Hepatocyte (in vitro differentiated cells): ENCODE results near the gene TEX35. TPM values are rescaled to one million over a fixed set of nuclear protein-coding genes. Genes with fewer than 3 reads are reported as not detected.
A peak's percentile ranks its signal among the peaks of the same experiment; 100 is the strongest.

Experiments
- DNase-seq: peaks from one replicate; pipeline ENCODE4 v3.0.0-alpha.2; 2016; ENCODE audit warnings: low spot score
- H2AFZ ChIP-seq: fragments of 200-600 bp; sonication (generic); 2 replicates; pipeline ENCODE4 v1.6.0; 2016; ENCODE audit warnings: antibody characterized with exemption, mild to moderate bottlenecking
- H3K27ac ChIP-seq: fragments of 200-600 bp; sonication (generic); 2 replicates; pipeline ENCODE4 v1.5.1; 2016; ENCODE audit warnings: mild to moderate bottlenecking
- H3K27me3 ChIP-seq: fragments of 200-600 bp; sonication (generic); 2 replicates; pipeline ENCODE4 v1.6.1; 2016
- H3K36me3 ChIP-seq: fragments of 200-600 bp; sonication (generic); replicated peaks from 2 replicates; pipeline ENCODE4 v1.5.1; 2016; ENCODE audit warnings: low read depth; ENCODE audit not compliant: insufficient read depth
- H3K4me1 ChIP-seq: fragments of 200-600 bp; sonication (generic); 2 replicates; pipeline ENCODE4 v1.5.1; 2016; ENCODE audit warnings: mild to moderate bottlenecking, moderate library complexity; ENCODE audit not compliant: insufficient read depth
- H3K4me2 ChIP-seq: fragments of 200-600 bp; sonication (generic); 2 replicates; pipeline ENCODE4 v1.6.0; 2016
- H3K4me3 ChIP-seq: fragments of 200-600 bp; sonication (generic); 2 replicates; pipeline ENCODE4 v1.5.1; 2016; ENCODE audit warnings: mild to moderate bottlenecking
- H3K79me2 ChIP-seq: fragments of 200-600 bp; sonication (generic); 2 replicates; pipeline ENCODE4 v1.6.0; 2017; ENCODE audit warnings: mild to moderate bottlenecking
- H3K9me2 ChIP-seq: fragments of 200-600 bp; sonication (generic); replicated peaks from 2 replicates; pipeline ENCODE4 v1.6.0; 2017; ENCODE audit warnings: mild to moderate bottlenecking; ENCODE audit not compliant: insufficient read depth
- H3K9me3 ChIP-seq: fragments of 200-600 bp; sonication (generic); 2 replicates; pipeline ENCODE4 v1.5.1; 2016; ENCODE audit warnings: low read depth, mild to moderate bottlenecking
- H4K20me1 ChIP-seq: fragments of 200-600 bp; sonication (generic); 2 replicates; pipeline ENCODE4 v1.6.0; 2016; ENCODE audit warnings: mild to moderate bottlenecking; ENCODE audit not compliant: insufficient read depth, poor library complexity, severe bottlenecking
- EZH2 ChIP-seq: fragments of 200-600 bp; sonication (generic); IDR thresholded peaks from 2 replicates; pipeline ENCODE4 v1.6.1; 2016; ENCODE audit warnings: antibody characterized with exemption, mild to moderate bottlenecking, borderline replicate concordance
- EZH2phosphoT487 ChIP-seq: fragments of 200-600 bp; sonication (generic); IDR thresholded peaks from one replicate; pipeline ENCODE4 v1.6.1; 2018; ENCODE audit warnings: antibody characterized with exemption, mild to moderate bottlenecking, low read depth, moderate library complexity; ENCODE audit not compliant: unreplicated experiment, severe bottlenecking
- WGBS: methylation state at CpG from one replicate; pipeline ENCODE4 v1.1.6; 2016; ENCODE audit warnings: low lambda C conversion rate; ENCODE audit errors: missing lambda C conversion rate; 5-methylcytosine and 5-hydroxymethylcytosine counted together
- polyA plus RNA-seq: library from polyadenylated mRNA; unstranded; fragments of >200 nt; fragmentation: Nextera tagmentation; extraction: Ambion mirVana; gene quantifications from 2 replicates; pipeline ENCODE4 v1.2.1, GENCODE V29; 2016
- total RNA-seq: library from RNA; depleted of rRNA; stranded (reverse); fragments of >200 nt; gene quantifications from 2 replicates; pipeline ENCODE4 v1.2.3, GENCODE V29; 2014
- TF ChIP-seq, protein P1 (sequence below): fragments of 200-600 bp; sonication (generic); IDR thresholded peaks from 2 replicates; pipeline ENCODE4 v1.5.1; 2016; ENCODE audit warnings: antibody characterized with exemption, mild to moderate bottlenecking; ENCODE audit not compliant: poor library complexity

Gene TEX35
- total and polyA plus RNA-seq, 2 experiments from 2014 or later: not detected

DNA sequence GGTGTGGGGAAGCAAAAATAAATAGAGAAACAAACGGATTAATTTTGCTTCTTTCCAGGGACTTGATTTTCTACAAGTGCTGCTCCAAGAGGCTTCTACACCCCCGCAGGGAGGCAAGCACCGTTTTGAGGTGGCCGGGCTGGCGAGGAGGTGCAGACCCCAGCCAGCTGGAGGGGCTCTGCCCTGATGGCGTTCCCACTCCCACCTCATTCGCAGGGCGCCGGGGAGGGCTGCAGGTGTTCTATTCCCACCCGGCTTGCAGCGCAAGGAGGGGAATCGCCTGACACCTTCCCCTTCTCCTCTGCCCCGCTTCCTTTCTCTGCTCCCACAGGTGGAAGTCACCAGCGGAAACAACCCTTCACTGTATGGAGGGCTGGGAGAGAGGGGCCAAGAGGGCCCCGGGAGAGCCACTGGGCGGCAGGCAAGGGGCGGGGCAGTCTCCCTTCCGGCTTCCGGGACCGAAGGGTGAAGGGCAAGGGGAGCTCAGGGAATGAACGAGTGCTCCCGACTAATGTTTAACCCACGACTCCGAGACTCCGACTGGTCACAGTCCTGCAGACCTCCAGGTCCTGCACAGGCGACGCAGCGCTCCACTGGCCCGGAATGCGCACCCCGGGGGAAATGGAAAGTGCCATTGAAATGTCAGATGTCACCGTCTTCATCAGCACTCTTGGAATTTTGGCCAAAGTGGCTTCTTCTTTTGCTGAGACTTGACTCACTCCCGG lies 29.1 kb downstream of the TEX35 start:
- Histone ChIP-seq H2AFZ (peak overlapping the region; percentile 93), H3K79me2 (peaks cover 25% of the 10 kb centered on the region), H3K9me2 (no peaks in the 10 kb centered on the region), H3K4me3 (peak overlapping the region; percentile 53), H3K4me2 (peak overlapping the region; percentile 85), H3K27ac (peak overlapping the region; percentile 93), H4K20me1 (no peaks in the 10 kb centered on the region), H3K27me3 (no peaks in the 10 kb centered on the region), H3K9me3 (no peaks in the 10 kb centered on the region), H3K4me1 (peaks cover 35% of the 10 kb centered on the region), H3K36me3 (no peaks in the 10 kb centered on the region)
- TF ChIP-seq, protein P1, sequence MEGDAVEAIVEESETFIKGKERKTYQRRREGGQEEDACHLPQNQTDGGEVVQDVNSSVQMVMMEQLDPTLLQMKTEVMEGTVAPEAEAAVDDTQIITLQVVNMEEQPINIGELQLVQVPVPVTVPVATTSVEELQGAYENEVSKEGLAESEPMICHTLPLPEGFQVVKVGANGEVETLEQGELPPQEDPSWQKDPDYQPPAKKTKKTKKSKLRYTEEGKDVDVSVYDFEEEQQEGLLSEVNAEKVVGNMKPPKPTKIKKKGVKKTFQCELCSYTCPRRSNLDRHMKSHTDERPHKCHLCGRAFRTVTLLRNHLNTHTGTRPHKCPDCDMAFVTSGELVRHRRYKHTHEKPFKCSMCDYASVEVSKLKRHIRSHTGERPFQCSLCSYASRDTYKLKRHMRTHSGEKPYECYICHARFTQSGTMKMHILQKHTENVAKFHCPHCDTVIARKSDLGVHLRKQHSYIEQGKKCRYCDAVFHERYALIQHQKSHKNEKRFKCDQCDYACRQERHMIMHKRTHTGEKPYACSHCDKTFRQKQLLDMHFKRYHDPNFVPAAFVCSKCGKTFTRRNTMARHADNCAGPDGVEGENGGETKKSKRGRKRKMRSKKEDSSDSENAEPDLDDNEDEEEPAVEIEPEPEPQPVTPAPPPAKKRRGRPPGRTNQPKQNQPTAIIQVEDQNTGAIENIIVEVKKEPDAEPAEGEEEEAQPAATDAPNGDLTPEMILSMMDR: no peak
- TF ChIP-seq EZH2: no peak
- TF ChIP-seq EZH2phosphoT487: no peak
- WGBS: 5% methylated on average over 33 of the region's 33 CpGs
- peak; percentile 83 for DNase-seq

DNA sequence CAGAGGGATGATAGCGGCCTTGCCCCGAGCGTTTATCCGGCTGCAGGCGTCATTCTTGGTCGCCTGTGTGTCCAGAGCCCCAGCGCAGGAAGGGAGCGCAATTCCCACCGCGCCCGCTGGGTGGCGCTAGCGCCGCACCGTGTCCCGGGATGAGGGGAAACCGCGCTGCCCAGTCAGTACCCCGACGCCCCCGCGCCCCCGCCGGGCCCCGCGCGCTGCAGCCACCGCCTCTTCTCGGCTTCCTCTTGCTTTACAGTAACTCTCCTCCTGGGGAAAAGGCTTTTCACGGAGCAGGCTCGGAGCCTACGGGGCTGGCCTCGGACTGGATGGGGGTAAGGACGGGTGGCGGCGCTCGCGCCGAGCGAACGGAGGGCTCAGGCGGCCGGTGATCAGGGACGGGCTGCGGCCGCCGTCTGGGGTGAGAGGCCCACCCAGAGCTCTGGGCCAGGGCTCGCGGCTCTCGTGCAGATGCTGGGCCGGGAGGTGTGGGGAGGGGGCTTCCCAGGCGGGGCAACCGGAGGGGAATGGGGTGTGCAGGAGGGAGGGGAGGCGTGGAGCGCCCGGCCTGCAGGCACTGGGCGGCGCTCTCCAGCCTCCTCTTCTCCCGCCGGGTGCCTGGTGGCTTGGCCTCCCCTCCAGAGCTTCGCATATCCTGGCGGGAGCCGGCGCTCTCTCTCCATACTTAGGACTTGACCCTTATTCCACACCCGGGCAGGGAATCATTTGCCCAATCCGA lies 29.8 kb downstream of the TEX35 start:
- peak overlapping the region; percentile 65 for H3K4me3 ChIP-seq
- peak; percentile 90 for DNase-seq
- peak overlapping the region; percentile 93 for H2AFZ ChIP-seq
- H3K9me2 ChIP-seq: no peaks in the 10 kb centered on the region
- no peaks in the 10 kb centered on the region for H3K36me3 ChIP-seq
- peaks cover 29% of the 10 kb centered on the region for H3K4me1 ChIP-seq
- no peaks in the 10 kb centered on the region for H3K27me3 ChIP-seq
- TF ChIP-seq EZH2 (no peak), EZH2phosphoT487 (no peak)
- TF ChIP-seq, protein P1: peak; percentile 85
- no peaks in the 10 kb centered on the region for H3K9me3 ChIP-seq
- peak overlapping the region; percentile 93 for H3K27ac ChIP-seq
- H3K4me2 ChIP-seq: peak overlapping the region; percentile 85
- H4K20me1 ChIP-seq: no peaks in the 10 kb centered on the region
- 0% methylated on average over 58 of the region's 66 CpGs for WGBS
- peaks cover 25% of the 10 kb centered on the region for H3K79me2 ChIP-seq

DNA sequence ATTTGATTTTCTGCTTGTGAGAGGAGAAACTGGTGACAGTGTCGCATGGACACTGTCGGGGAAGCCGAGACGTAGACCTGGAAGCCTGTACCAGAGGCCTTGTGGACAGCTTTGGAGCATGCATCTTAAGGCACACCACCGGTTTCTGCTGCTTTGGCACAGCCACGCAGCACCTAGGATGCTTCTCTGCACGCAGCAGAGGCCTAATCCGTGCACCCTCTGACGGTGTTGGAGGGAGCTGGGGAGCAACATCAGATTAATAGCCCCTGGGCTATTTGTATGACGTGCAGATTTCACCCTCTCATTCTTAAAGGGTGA lies 30.3 kb downstream of the TEX35 start:
- peak overlapping the region; percentile 93 for H2AFZ ChIP-seq
- H3K4me3 ChIP-seq: peak overlapping the region; percentile 65
- H3K9me3 ChIP-seq: no peaks in the 10 kb centered on the region
- H3K79me2 ChIP-seq: peaks cover 25% of the 10 kb centered on the region
- TF ChIP-seq, protein P1: no peak
- no peak for TF ChIP-seq EZH2phosphoT487
- no peak for TF ChIP-seq EZH2
- no peaks in the 10 kb centered on the region for H3K36me3 ChIP-seq
- H3K9me2 ChIP-seq: no peaks in the 10 kb centered on the region
- 8% methylated on average over 10 of the region's 10 CpGs for WGBS
- no peak for DNase-seq
- H3K4me1 ChIP-seq: peaks cover 24% of the 10 kb centered on the region
- H3K27ac ChIP-seq: peak overlapping the region; percentile 93
- H4K20me1 ChIP-seq: no peaks in the 10 kb centered on the region
- H3K4me2 ChIP-seq: peak overlapping the region; percentile 85
- no peaks in the 10 kb centered on the region for H3K27me3 ChIP-seq
